ENCODE data around the gene PRSS57.

PRSS57 gene

DNA sequence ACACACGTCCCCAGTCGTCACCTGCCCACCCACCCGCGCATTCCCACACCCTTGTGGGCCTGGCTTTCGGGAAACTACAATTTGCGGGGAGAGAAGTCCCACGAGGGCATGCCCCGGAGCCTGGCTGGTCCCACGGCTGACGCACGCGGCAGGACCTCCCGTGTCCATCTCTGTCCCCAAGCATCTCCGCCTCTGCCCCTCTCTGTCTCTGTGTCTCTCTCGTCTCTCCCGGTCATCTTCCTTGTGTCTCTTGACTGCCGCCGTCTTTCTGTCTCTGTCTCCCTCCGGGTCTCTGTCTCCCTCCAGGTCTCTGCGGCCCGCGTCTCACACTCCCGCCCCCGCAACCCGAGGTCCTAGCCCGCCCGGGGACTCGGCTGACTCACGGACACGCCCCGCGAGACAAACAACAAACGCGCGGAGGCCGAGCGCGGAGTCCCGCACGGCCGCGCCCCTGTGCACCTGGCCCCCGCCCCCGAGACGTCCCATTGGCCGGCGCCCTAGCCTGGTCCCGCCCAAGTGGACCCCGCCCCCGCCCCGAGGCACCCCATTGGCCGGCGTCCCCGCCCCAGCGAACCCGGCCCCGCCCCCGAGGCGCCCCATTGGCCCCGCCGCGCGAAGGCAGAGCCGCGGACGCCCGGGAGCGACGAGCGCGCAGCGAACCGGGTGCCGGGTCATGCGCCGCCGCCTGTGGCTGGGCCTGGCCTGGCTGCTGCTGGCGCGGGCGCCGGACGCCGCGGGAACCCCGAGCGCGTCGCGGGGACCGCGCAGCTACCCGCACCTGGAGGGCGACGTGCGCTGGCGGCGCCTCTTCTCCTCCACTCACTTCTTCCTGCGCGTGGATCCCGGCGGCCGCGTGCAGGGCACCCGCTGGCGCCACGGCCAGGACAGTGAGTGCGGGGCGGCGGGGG is 55.7 kb downstream of the PRSS57 start, which contains the start of gene FGF22:
FGF22 (plus strand) TSS at position 627 of the 908 bp plus-strand sequence; CDS start at position 674, 47 bp downstream.
- DNase-seq (ENCODE audit: low spot score) (peak; percentile 86), ATAC-seq (ENCODE audit: low read depth) (peak; percentile 85)
- peak within 1 kb of the TSS; percentile 23 for H3K4me3 ChIP-seq (ENCODE audit: severe bottlenecking)
- no peaks in the 10 kb centered on the region for H3K27me3 ChIP-seq (ENCODE audit: insufficient read depth, poor library complexity, severe bottlenecking)
- TF ChIP-seq, protein P1, sequence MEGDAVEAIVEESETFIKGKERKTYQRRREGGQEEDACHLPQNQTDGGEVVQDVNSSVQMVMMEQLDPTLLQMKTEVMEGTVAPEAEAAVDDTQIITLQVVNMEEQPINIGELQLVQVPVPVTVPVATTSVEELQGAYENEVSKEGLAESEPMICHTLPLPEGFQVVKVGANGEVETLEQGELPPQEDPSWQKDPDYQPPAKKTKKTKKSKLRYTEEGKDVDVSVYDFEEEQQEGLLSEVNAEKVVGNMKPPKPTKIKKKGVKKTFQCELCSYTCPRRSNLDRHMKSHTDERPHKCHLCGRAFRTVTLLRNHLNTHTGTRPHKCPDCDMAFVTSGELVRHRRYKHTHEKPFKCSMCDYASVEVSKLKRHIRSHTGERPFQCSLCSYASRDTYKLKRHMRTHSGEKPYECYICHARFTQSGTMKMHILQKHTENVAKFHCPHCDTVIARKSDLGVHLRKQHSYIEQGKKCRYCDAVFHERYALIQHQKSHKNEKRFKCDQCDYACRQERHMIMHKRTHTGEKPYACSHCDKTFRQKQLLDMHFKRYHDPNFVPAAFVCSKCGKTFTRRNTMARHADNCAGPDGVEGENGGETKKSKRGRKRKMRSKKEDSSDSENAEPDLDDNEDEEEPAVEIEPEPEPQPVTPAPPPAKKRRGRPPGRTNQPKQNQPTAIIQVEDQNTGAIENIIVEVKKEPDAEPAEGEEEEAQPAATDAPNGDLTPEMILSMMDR (IDR thresholded peaks at IDR 0.05; ENCODE audit: poor library complexity, severe bottlenecking): no peak
- no peaks in the 10 kb centered on the region for H3K4me1 ChIP-seq (ENCODE audit: insufficient read depth, poor library complexity, severe bottlenecking)
- no peaks in the 10 kb centered on the region for H3K9me3 ChIP-seq (ENCODE audit: severe bottlenecking)
- H3K36me3 ChIP-seq (ENCODE audit: low read depth): no peaks in the 10 kb centered on the region
- no peak within 1 kb of the TSS for H3K27ac ChIP-seq (ENCODE audit: poor library complexity, severe bottlenecking)

DNA sequence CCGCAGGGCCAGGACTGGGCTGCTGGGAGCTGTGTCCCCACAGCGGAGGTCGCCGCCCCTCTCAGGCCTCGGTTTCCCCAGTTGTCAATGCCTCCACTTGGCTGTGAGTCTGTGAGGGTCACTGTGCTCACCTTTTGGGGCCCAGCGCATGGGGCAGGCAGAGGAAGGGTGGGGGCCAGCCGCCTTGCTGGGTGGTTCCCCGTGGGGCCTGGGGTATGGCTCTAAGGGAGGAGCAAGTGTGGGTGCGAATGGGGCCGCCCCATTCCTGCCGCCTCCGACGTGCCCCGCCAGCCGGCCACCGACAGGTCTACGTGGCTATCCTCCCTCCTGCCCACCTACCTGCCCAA is 56.4 kb downstream of the PRSS57 start:
- no peak overlapping the region for H3K4me3 ChIP-seq (ENCODE audit: severe bottlenecking)
- H3K9me3 ChIP-seq (ENCODE audit: severe bottlenecking): no peaks in the 10 kb centered on the region
- no peaks in the 10 kb centered on the region for H3K36me3 ChIP-seq (ENCODE audit: low read depth)
- TF ChIP-seq, protein P1 (IDR thresholded peaks at IDR 0.05; ENCODE audit: poor library complexity, severe bottlenecking): no peak
- no peaks in the 10 kb centered on the region for H3K4me1 ChIP-seq (ENCODE audit: insufficient read depth, poor library complexity, severe bottlenecking)
- H3K27me3 ChIP-seq (ENCODE audit: insufficient read depth, poor library complexity, severe bottlenecking): no peaks in the 10 kb centered on the region
- no peak overlapping the region for H3K27ac ChIP-seq (ENCODE audit: poor library complexity, severe bottlenecking)
- no peak for ATAC-seq (ENCODE audit: low read depth)
- no peak for DNase-seq (ENCODE audit: low spot score)

Data from RWPE2 (cell line).